PC-9 (cell line): ENCODE measurements around the gene ACKR2.
A peak's percentile ranks its signal among the peaks of the same experiment; 100 is the strongest.

ENCODE experiments used
- EZH2 ChIP-seq: fragments of 200-600 bp; sonication (generic); IDR thresholded peaks from 2 replicates; pipeline ENCODE4 v1.8.0; 2017; ENCODE audit warnings: antibody characterized with exemption, low read depth
- TF ChIP-seq, protein P1 (sequence below): fragments of 200-600 bp; sonication (generic); conservative IDR thresholded peaks from 2 replicates; pipeline ENCODE4 v1.6.1; 2017; ENCODE audit warnings: mixed run types, antibody characterized with exemption, mild to moderate bottlenecking, moderate library complexity

DNA sequence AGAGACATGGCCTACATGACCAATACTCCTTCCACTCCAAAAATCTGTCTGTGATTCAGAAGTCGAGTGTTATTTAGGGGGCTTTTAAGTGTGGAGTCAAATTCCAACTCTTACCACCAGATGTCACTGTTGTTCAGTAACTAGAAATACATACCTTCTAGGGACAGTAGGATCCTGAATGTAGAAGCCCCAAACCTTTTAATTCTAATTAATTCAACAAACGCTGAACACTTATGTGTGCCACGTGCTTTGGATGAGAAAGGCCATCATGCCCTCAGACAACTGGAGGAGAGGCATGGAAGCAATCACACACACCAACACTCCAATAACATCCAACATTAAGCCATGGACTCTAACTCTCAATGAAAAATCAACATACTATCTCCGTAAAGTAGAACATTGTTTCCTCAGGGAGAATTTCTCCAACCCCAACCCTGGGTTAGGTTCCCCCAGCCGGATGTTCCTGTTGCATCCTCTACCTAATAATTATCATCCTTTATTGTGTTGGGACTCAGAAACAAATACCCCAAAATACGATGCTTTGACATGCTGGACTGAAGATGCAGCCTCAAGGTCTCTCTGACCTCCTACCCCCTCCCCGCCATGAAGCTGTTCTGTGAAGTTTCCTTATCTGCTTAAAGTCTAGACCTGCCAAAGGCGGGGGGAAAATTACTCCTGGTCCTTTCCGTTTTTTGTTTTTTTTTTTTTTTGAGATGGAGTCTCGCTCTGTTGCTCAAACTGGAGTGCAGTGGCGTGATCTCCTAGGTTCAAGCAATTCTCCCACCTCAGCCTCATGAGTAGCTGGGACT lies 28.1 kb upstream of the ACKR2 start:
- TF ChIP-seq, protein P1, sequence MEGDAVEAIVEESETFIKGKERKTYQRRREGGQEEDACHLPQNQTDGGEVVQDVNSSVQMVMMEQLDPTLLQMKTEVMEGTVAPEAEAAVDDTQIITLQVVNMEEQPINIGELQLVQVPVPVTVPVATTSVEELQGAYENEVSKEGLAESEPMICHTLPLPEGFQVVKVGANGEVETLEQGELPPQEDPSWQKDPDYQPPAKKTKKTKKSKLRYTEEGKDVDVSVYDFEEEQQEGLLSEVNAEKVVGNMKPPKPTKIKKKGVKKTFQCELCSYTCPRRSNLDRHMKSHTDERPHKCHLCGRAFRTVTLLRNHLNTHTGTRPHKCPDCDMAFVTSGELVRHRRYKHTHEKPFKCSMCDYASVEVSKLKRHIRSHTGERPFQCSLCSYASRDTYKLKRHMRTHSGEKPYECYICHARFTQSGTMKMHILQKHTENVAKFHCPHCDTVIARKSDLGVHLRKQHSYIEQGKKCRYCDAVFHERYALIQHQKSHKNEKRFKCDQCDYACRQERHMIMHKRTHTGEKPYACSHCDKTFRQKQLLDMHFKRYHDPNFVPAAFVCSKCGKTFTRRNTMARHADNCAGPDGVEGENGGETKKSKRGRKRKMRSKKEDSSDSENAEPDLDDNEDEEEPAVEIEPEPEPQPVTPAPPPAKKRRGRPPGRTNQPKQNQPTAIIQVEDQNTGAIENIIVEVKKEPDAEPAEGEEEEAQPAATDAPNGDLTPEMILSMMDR: peak; percentile 86
- TF ChIP-seq EZH2: no peak
